ENCODE data around the gene CRYBG1. TPM values are rescaled to one million over a fixed set of nuclear protein-coding genes. Genes with fewer than 3 reads are reported as not detected.
A peak's percentile ranks its signal among the peaks of the same experiment; 100 is the strongest.

CRYBG1 gene
- total and polyA plus RNA-seq, 10 of the 15 experiments (the other 5 are each of a cell fraction or from before 2014, with no cell fraction given) = 6.5 to 57.0 (median 25.2) TPM

DNA sequence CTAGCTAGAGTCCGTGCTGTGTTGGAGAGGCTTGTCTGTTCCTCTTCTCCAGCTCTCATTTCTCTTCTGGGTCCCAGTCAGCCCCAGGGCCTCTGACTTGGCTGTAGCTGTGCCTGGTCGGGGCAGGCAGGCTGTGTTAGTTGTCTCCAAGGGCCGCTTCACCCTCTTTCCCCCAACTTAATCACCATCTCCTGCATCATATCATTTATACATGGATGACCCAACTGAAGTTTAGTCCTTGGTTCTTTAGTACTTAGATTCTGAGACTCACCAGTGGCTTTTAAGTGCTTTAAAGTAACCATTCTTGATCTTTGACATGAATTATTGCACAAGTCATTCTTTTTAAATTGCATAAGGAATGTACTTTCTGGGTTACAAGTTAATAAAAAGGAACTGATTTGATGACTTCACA, 141.4 kb downstream of the CRYBG1 start:
- Histone ChIP-seq H2AFZ (ENCODE audit: control insufficient read depth, low read depth, low read length) (no peak overlapping the region), H3K4me2 (ENCODE audit: control insufficient read depth, insufficient read depth) (no peak overlapping the region)
- whole genome bisulfite sequencing (ENCODE audit: insufficient coverage, insufficient replicate concordance, low lambda C conversion rate, missing lambda C conversion rate) = 33% methylated on average over 3 of the region's 3 CpGs

DNA sequence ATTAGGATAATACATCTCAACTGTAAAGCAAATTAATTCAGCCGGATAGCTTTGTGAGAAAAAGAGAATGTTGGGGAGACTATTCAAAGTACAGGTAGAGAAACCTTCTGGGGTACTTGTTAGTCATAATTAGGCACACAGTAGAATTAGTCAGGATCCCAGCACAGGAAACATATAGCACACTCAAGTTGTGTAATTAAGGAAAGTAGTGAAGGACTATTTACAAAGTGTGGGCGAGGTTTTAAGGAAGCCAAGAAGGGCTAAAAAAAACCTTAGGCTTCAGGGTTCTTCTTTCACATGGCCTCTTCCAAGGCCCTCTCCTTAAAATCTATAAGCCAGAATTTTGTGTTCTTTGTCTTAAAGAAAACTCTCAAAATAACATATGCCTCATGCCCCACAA, 142.0 kb downstream of the CRYBG1 start:
- ChIA-PET RAD21 (ENCODE audit: unreplicated experiment) (interaction anchor here (1.0 kb wide), 1 partner anchor 10 kb away, joined by 3 read pairs; no protein-coding TSS in a partner anchor), POLR2A (no interaction called here), SMC1A (ENCODE audit: uncharacterized antibody, unreplicated experiment) (no interaction called here), CTCF (interaction anchor here (0.9 to 1.8 kb wide), 2 partner anchors 63 to 495 kb away, joined by 3 to 6 read pairs; no protein-coding TSS in a partner anchor)
- in situ Hi-C loops (cut with MboI) (loop anchor here (25.0 kb wide), 1 partner anchor 1040 kb away; no protein-coding TSS in a partner anchor), intact Hi-C loops (cut with micrococcal nuclease; ENCODE audit: unreplicated experiment) (no loop called here)
- ATAC-seq (no peak), FAIRE-seq (no peak), DNase-seq (ENCODE audit: low read depth, low spot score) (no peak)
- Histone ChIP-seq H3K4me2 (ENCODE audit: control insufficient read depth, insufficient read depth) (no peak overlapping the region), H3K9ac (ENCODE audit: control insufficient read depth, insufficient read depth, low read length) (no peak overlapping the region), H3K36me3 (ENCODE audit: control insufficient read depth in 2 of 2, insufficient read depth in 2 of 2, low read length in 1 of 2) (no peaks in the 10 kb centered on the region), H3K27ac (ENCODE audit: control insufficient read depth, insufficient read depth) (no peak overlapping the region), H4K20me1 (ENCODE audit: control insufficient read depth, insufficient read depth) (no peaks in the 10 kb centered on the region), H3K4me3 (no peak overlapping the region), H3K9me3 (replicated peaks; ENCODE audit: control insufficient read depth, insufficient read depth, low read length) (no peaks in the 10 kb centered on the region), H3K4me1 (ENCODE audit: control insufficient read depth, insufficient read depth, low read length) (no peaks in the 10 kb centered on the region), H3K79me2 (ENCODE audit: control insufficient read depth, insufficient read depth, low read length) (no peaks in the 10 kb centered on the region), H2AFZ (ENCODE audit: control insufficient read depth, low read depth, low read length) (no peak overlapping the region), H3K27me3 (replicated peaks in 1 of 2; ENCODE audit: control insufficient read depth in 2 of 2, insufficient read depth in 2 of 2, low read length in 1 of 2) (no peaks in the 10 kb centered on the region)
- no peak for TF ChIP-seq TCF3 (IDR thresholded peaks at IDR 0.05; ENCODE audit: borderline replicate concordance, insufficient read depth, low read depth, low read length)
- TF ChIP-seq, protein P1, sequence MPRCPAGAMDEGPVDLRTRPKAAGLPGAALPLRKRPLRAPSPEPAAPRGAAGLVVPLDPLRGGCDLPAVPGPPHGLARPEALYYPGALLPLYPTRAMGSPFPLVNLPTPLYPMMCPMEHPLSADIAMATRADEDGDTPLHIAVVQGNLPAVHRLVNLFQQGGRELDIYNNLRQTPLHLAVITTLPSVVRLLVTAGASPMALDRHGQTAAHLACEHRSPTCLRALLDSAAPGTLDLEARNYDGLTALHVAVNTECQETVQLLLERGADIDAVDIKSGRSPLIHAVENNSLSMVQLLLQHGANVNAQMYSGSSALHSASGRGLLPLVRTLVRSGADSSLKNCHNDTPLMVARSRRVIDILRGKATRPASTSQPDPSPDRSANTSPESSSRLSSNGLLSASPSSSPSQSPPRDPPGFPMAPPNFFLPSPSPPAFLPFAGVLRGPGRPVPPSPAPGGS (IDR thresholded peaks at IDR 0.05; ENCODE audit: borderline replicate concordance, insufficient read depth, low read depth, low read length, poor library complexity, severe bottlenecking) = peak; percentile 46
- WGBS (ENCODE audit: insufficient coverage, insufficient replicate concordance, low lambda C conversion rate, missing lambda C conversion rate) = 94% methylated on average over 2 of the region's 2 CpGs
- BruUV-seq (replicated peaks) = no TSS peak

More for the DNA sequence above, 141.4 kb downstream of the CRYBG1 start:
- no peaks in the 10 kb centered on the region for H3K79me2 ChIP-seq (ENCODE audit: control insufficient read depth, insufficient read depth, low read length)
- no peaks in the 10 kb centered on the region for H3K36me3 ChIP-seq (ENCODE audit: control insufficient read depth in 2 of 2, insufficient read depth in 2 of 2, low read length in 1 of 2)
- SMC1A ChIA-PET (ENCODE audit: uncharacterized antibody, unreplicated experiment) = no interaction called here
- RAD21 ChIA-PET (ENCODE audit: unreplicated experiment) = no interaction called here
- no peak overlapping the region for H3K9ac ChIP-seq (ENCODE audit: control insufficient read depth, insufficient read depth, low read length)
- DNase-seq (ENCODE audit: low read depth, low spot score) = no peak
- no peaks in the 10 kb centered on the region for H3K27me3 ChIP-seq (replicated peaks in 1 of 2; ENCODE audit: control insufficient read depth in 2 of 2, insufficient read depth in 2 of 2, low read length in 1 of 2)
- BruUV-seq (replicated peaks) = no TSS peak
- intact Hi-C loops (cut with micrococcal nuclease; ENCODE audit: unreplicated experiment) = no loop called here
- no peaks in the 10 kb centered on the region for H4K20me1 ChIP-seq (ENCODE audit: control insufficient read depth, insufficient read depth)
- TF ChIP-seq, protein P2, sequence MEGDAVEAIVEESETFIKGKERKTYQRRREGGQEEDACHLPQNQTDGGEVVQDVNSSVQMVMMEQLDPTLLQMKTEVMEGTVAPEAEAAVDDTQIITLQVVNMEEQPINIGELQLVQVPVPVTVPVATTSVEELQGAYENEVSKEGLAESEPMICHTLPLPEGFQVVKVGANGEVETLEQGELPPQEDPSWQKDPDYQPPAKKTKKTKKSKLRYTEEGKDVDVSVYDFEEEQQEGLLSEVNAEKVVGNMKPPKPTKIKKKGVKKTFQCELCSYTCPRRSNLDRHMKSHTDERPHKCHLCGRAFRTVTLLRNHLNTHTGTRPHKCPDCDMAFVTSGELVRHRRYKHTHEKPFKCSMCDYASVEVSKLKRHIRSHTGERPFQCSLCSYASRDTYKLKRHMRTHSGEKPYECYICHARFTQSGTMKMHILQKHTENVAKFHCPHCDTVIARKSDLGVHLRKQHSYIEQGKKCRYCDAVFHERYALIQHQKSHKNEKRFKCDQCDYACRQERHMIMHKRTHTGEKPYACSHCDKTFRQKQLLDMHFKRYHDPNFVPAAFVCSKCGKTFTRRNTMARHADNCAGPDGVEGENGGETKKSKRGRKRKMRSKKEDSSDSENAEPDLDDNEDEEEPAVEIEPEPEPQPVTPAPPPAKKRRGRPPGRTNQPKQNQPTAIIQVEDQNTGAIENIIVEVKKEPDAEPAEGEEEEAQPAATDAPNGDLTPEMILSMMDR (IDR thresholded peaks at IDR 0.05 in 2 of 3, conservative IDR thresholded peaks at IDR 0.05 in 1 of 3; ENCODE audit: control insufficient read depth in 2 of 3, extremely low read depth in 1 of 3, insufficient read depth in 1 of 3, low read depth in 3 of 3, low read length in 3 of 3) = no peak
- TF ChIP-seq CHD2 (IDR thresholded peaks at IDR 0.05; ENCODE audit: borderline replicate concordance, low read depth, low read length) (no peak), POLR2AphosphoS5 (IDR thresholded peaks at IDR 0.05; ENCODE audit: low read length) (no peak)
- no peak for ATAC-seq
- CTCF ChIA-PET = interaction anchor here (1.0 to 1.4 kb wide), 2 partner anchors 57 to 478 kb away, joined by 3 to 9 read pairs; no protein-coding TSS in a partner anchor
- in situ Hi-C loops (cut with MboI) = loop anchor here (25.0 kb wide), 1 partner anchor 1040 kb away; no protein-coding TSS in a partner anchor
- no peak overlapping the region for H3K4me3 ChIP-seq
- H3K9me3 ChIP-seq (replicated peaks; ENCODE audit: control insufficient read depth, insufficient read depth, low read length) = no peaks in the 10 kb centered on the region
- POLR2A ChIA-PET = no interaction called here
- FAIRE-seq = no peak
- H3K27ac ChIP-seq (ENCODE audit: control insufficient read depth, insufficient read depth) = no peak overlapping the region
- H3K4me1 ChIP-seq (ENCODE audit: control insufficient read depth, insufficient read depth, low read length) = no peaks in the 10 kb centered on the region
